Measurements from ENCODE around the gene FBXO45. TPM values are rescaled to one million over a fixed set of nuclear protein-coding genes. Genes with fewer than 3 reads are reported as not detected.
A peak's percentile ranks its signal among the peaks of the same experiment; 100 is the strongest.

The FBXO45 gene
- total and polyA plus RNA-seq, 2 of the 13 experiments (the other 11 are each of a cell fraction or from before 2014, with no cell fraction given): 7.0 to 12.1 TPM

DNA sequence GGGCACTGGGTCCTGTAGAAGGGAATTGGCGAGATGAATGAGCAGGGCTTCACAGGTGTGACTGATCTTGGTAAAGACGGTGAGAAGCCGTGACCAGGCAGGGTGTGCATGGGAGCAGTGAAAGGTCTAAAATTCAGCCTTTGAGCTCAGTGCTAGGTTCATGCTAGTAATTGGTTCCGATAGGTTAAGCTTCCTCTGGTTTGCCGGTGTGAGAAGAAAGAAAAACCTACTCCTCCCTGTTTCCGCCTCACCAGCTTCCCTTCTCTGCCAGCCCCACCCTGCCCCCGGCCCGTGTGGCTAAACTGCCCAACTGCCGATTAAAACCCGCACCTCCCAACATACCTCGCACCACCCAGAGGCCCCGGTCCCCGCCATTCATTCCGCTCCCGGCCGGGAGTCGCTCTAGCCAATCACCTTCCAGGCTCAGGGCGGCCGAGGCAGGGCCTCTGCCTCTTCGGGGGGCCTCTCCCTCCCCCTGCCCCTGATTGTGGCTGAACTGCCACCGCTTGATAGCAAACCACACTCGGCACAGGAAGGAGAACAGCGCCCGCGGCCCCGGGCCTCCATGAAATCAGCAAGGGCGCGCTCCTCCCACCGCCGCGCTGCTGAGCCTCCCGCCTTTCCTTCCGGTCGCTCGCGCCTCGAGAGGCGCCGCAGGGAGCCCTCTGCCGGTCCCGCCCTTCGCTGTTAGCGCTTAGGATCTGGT, 63.7 kb downstream of the FBXO45 start (continued):
- TF ChIP-seq ZNF136 (CRISPR knock-in tag; IDR thresholded peaks at IDR 0.05; ENCODE audit: low read depth) (0 out of 2 replicates have a peak, but pooled peaks have one; percentile 19), GTF2F1 (IDR thresholded peaks at IDR 0.05; ENCODE audit: low read length) (no peak), PAX8 (CRISPR knock-in tag; IDR thresholded peaks at IDR 0.05; ENCODE audit: borderline replicate concordance) (no peak), ZFP36L2 (CRISPR knock-in tag; IDR thresholded peaks at IDR 0.05) (no peak), ZBTB21 (CRISPR knock-in tag; IDR thresholded peaks at IDR 0.05) (no peak), HOXA9 (CRISPR knock-in tag; IDR thresholded peaks at IDR 0.05; ENCODE audit: borderline replicate concordance) (no peak), EED (CRISPR knock-in tag; IDR thresholded peaks at IDR 0.05) (no peak), ZNF563 (CRISPR knock-in tag; IDR thresholded peaks at IDR 0.05) (peak; percentile 85), TP53 (CRISPR knock-in tag; conservative IDR thresholded peaks at IDR 0.05) (no peak), DMAP1 (CRISPR knock-in tag; IDR thresholded peaks at IDR 0.05) (peak; percentile 58), HOXA5 (CRISPR knock-in tag; IDR thresholded peaks at IDR 0.05) (peak; percentile 45; the same call in 1 of the 2 replicates), ZNF234 (CRISPR knock-in tag; conservative IDR thresholded peaks at IDR 0.05) (no peak), NONO (IDR thresholded peaks at IDR 0.05) (no peak), NONO (CRISPR knock-in tag; conservative IDR thresholded peaks at IDR 0.05) (no peak; the same call in 1 of the 2 replicates), ZNF557 (CRISPR knock-in tag; IDR thresholded peaks at IDR 0.05) (no peak), MAFK (conservative IDR thresholded peaks at IDR 0.05 in 1 of 2, IDR thresholded peaks at IDR 0.05 in 1 of 2; ENCODE audit: low read length in 2 of 2) (no peak), ARHGAP35 (CRISPR knock-in tag; IDR thresholded peaks at IDR 0.05; ENCODE audit: borderline replicate concordance) (no peak; the same call in 1 of the 2 replicates), ZNF552 (CRISPR knock-in tag; IDR thresholded peaks at IDR 0.05; ENCODE audit: borderline replicate concordance) (no peak), ZNF737 (CRISPR knock-in tag; IDR thresholded peaks at IDR 0.05; ENCODE audit: borderline replicate concordance) (no peak), SP1 (IDR thresholded peaks at IDR 0.05) (no peak), SP1 (CRISPR knock-in tag; IDR thresholded peaks at IDR 0.05) (no peak), ZFP1 (CRISPR knock-in tag; IDR thresholded peaks at IDR 0.05) (no peak)
- TF ChIP-seq, protein P1, sequence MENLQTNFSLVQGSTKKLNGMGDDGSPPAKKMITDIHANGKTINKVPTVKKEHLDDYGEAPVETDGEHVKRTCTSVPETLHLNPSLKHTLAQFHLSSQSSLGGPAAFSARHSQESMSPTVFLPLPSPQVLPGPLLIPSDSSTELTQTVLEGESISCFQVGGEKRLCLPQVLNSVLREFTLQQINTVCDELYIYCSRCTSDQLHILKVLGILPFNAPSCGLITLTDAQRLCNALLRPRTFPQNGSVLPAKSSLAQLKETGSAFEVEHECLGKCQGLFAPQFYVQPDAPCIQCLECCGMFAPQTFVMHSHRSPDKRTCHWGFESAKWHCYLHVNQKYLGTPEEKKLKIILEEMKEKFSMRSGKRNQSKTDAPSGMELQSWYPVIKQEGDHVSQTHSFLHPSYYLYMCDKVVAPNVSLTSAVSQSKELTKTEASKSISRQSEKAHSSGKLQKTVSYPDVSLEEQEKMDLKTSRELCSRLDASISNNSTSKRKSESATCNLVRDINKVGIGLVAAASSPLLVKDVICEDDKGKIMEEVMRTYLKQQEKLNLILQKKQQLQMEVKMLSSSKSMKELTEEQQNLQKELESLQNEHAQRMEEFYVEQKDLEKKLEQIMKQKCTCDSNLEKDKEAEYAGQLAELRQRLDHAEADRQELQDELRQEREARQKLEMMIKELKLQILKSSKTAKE (CRISPR knock-in tag; IDR thresholded peaks at IDR 0.05; ENCODE audit: borderline replicate concordance): no peak
- TF ChIP-seq, protein P2, sequence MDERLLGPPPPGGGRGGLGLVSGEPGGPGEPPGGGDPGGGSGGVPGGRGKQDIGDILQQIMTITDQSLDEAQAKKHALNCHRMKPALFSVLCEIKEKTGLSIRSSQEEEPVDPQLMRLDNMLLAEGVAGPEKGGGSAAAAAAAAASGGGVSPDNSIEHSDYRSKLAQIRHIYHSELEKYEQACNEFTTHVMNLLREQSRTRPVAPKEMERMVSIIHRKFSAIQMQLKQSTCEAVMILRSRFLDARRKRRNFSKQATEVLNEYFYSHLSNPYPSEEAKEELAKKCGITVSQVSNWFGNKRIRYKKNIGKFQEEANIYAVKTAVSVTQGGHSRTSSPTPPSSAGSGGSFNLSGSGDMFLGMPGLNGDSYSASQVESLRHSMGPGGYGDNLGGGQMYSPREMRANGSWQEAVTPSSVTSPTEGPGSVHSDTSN (CRISPR knock-in tag; IDR thresholded peaks at IDR 0.05): no peak
- TF ChIP-seq, protein P3, sequence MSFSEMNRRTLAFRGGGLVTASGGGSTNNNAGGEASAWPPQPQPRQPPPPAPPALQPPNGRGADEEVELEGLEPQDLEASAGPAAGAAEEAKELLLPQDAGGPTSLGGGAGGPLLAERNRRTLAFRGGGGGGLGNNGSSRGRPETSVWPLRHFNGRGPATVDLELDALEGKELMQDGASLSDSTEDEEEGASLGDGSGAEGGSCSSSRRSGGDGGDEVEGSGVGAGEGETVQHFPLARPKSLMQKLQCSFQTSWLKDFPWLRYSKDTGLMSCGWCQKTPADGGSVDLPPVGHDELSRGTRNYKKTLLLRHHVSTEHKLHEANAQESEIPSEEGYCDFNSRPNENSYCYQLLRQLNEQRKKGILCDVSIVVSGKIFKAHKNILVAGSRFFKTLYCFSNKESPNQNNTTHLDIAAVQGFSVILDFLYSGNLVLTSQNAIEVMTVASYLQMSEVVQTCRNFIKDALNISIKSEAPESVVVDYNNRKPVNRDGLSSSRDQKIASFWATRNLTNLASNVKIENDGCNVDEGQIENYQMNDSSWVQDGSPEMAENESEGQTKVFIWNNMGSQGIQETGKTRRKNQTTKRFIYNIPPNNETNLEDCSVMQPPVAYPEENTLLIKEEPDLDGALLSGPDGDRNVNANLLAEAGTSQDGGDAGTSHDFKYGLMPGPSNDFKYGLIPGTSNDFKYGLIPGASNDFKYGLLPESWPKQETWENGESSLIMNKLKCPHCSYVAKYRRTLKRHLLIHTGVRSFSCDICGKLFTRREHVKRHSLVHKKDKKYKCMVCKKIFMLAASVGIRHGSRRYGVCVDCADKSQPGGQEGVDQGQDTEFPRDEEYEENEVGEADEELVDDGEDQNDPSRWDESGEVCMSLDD (CRISPR knock-in tag; IDR thresholded peaks at IDR 0.05; ENCODE audit: borderline replicate concordance): peak; percentile 36; the same call in 1 of the 2 replicates
